GM12878 (cell line): ENCODE results near the gene TPM4. TPM values are rescaled to one million over a fixed set of nuclear protein-coding genes. Genes with fewer than 3 reads are reported as not detected.

Experiments
- ATAC-seq: fragments of 200-7000 bp; cut with Tn5 transposase; 3 replicates; pipeline ENCODE4 v1.9.1; 2020; ENCODE audit warnings: mild to moderate bottlenecking, moderate library complexity
- BruUV-seq: library from RNA; stranded (reverse); fragments of 400-500 nt; replicated peaks from 2 replicates; lab custom pipeline; 2021; lab: Mats Ljungman, UMichigan
- CTCF ChIA-PET: fragments of 300-600 bp; sonication (Branson Sonifier 250); formaldehyde crosslinking; extraction: SDS; loops from one replicate; lab custom pipeline; 2021; ENCODE audit warnings: inconsistent platforms; lab: Yijun Ruan, JAX
- POLR2A ChIA-PET: fragments of 350-600 bp; formaldehyde crosslinking; extraction: SDS; loops from one replicate; lab custom pipeline; 2021; ENCODE audit warnings: inconsistent platforms; lab: Charles Lee
- RAD21 ChIA-PET: fragments of 300-600 bp; sonication (Branson Sonifier 250); formaldehyde crosslinking; loops from one replicate; lab custom pipeline; 2023; ENCODE audit warnings: antibody characterized with exemption; ENCODE audit not compliant: unreplicated experiment; lab: Charles Lee
- SMC1A ChIA-PET: fragments of 300-600 bp; sonication (Branson Sonifier 250); formaldehyde crosslinking; loops from one replicate; lab custom pipeline; 2023; ENCODE audit not compliant: unreplicated experiment, uncharacterized antibody; lab: Charles Lee
- DNase-seq: peaks from one replicate; pipeline ENCODE4 v3.0.0-alpha.2; 2011; ENCODE audit warnings: low read depth, low spot score
- FAIRE-seq: peaks from 3 replicates; lab custom pipeline; 2011; peaks lifted over from hg19 to GRCh38; lab: Jason Lieb, UNC
- H2AFZ ChIP-seq: 2 replicates; pipeline ENCODE4 v1.6.0; 2011; ENCODE audit warnings: low read depth, low read length, control low read depth; ENCODE audit not compliant: control insufficient read depth
- H3K27ac ChIP-seq: 2 replicates; pipeline ENCODE4 v1.5.1; 2011; ENCODE audit warnings: control low read depth; ENCODE audit not compliant: control insufficient read depth, insufficient read depth
- H3K27me3 ChIP-seq, 2 experiments: replicated peaks in 1 of 2; 2 replicates each; pipeline versions ENCODE4 v1.6.0 to v1.6.1; 2011; ENCODE audit warnings: low read length in 1 of 2; ENCODE audit not compliant: control insufficient read depth in 2 of 2, insufficient read depth in 2 of 2
- H3K36me3 ChIP-seq, 2 experiments: 2 replicates each; pipeline ENCODE4 v1.5.1; 2011; ENCODE audit warnings: low read length in 1 of 2; ENCODE audit not compliant: control insufficient read depth in 2 of 2, insufficient read depth in 2 of 2
- H3K4me1 ChIP-seq: 2 replicates; pipeline ENCODE4 v1.6.1; 2011; ENCODE audit warnings: mild to moderate bottlenecking, low read length, moderate library complexity, mixed read lengths; ENCODE audit not compliant: control insufficient read depth, insufficient read depth
- H3K4me2 ChIP-seq: 2 replicates; pipeline ENCODE4 v1.6.0; 2011; ENCODE audit warnings: control low read depth; ENCODE audit not compliant: control insufficient read depth, insufficient read depth
- H3K4me3 ChIP-seq: fragments of 200-600 bp; sonication (generic); 2 replicates; pipeline ENCODE4 v1.5.1; 2016
- H3K79me2 ChIP-seq: 2 replicates; pipeline ENCODE4 v1.6.0; 2011; ENCODE audit warnings: low read length; ENCODE audit not compliant: control insufficient read depth, insufficient read depth
- H3K9ac ChIP-seq: 2 replicates; pipeline ENCODE4 v1.8.0; 2011; ENCODE audit warnings: low read length, control low read depth, mixed read lengths; ENCODE audit not compliant: control insufficient read depth, insufficient read depth
- H3K9me3 ChIP-seq: replicated peaks from 3 replicates; pipeline ENCODE4 v1.5.1; 2011; ENCODE audit warnings: mild to moderate bottlenecking, low read length; ENCODE audit not compliant: control insufficient read depth, insufficient read depth
- H4K20me1 ChIP-seq: 2 replicates; pipeline ENCODE4 v1.6.0; 2011; ENCODE audit not compliant: control insufficient read depth, insufficient read depth
- ASH2L ChIP-seq: fragments of 300-600, 200-600 bp; sonication (generic); IDR thresholded peaks from 2 replicates; pipeline ENCODE4 v1.6.1; 2017; ENCODE audit warnings: low read depth, mild to moderate bottlenecking, borderline replicate concordance
- BCL11A ChIP-seq: IDR thresholded peaks from 2 replicates; pipeline ENCODE4 v1.6.1; 2011; ENCODE audit warnings: low read depth, low read length
- BRCA1 ChIP-seq: IDR thresholded peaks from 2 replicates; pipeline ENCODE4 v1.6.1; 2011; ENCODE audit warnings: low read depth, low read length, improper control_type of control experiment
- EGR1 ChIP-seq, 2 experiments: IDR thresholded peaks; 1 replicate in 1 of 2; 2 replicates in 1 of 2; pipeline ENCODE4 v1.6.1; 2011 to 2012; ENCODE audit warnings: low read depth in 2 of 2, low read length in 2 of 2, borderline replicate concordance in 1 of 2, mild to moderate bottlenecking in 1 of 2, moderate library complexity in 1 of 2
- FOS ChIP-seq: IDR thresholded peaks from 3 replicates; pipeline ENCODE4 v1.6.1; 2011; ENCODE audit warnings: borderline replicate concordance; ENCODE audit not compliant: insufficient read length; ENCODE audit errors: extremely low read depth
- HDAC2 ChIP-seq: fragments of 200-600 bp; sonication (generic); IDR thresholded peaks from 2 replicates; pipeline ENCODE4 v1.6.1; 2017
- IRF3 ChIP-seq: fragments of 450-650 bp; IDR thresholded peaks from 2 replicates; pipeline ENCODE4 v1.6.1; 2014; ENCODE audit warnings: mild to moderate bottlenecking
- IRF5 ChIP-seq: fragments of 450-650 bp; IDR thresholded peaks from 2 replicates; pipeline ENCODE4 v1.6.1; 2017; ENCODE audit warnings: borderline replicate concordance
- KDM1A ChIP-seq: fragments of 200-600 bp; sonication (generic); IDR thresholded peaks from 2 replicates; pipeline ENCODE4 v1.6.1; 2016; ENCODE audit warnings: borderline replicate concordance
- KLF5 ChIP-seq: fragments of 450-650 bp; IDR thresholded peaks from 2 replicates; pipeline ENCODE4 v1.6.1; 2014; ENCODE audit warnings: mild to moderate bottlenecking; ENCODE audit not compliant: partially characterized antibody
- MYB ChIP-seq: fragments of 150-350 bp; IDR thresholded peaks from 2 replicates; pipeline ENCODE4 v1.6.1; 2014; ENCODE audit warnings: mild to moderate bottlenecking, low read depth, low read length, borderline replicate concordance
- PML ChIP-seq: IDR thresholded peaks from 2 replicates; pipeline ENCODE4 v1.6.1; 2012; ENCODE audit warnings: low read length, inconsistent platforms
- POLR2A ChIP-seq: IDR thresholded peaks from 2 replicates; pipeline ENCODE4 v1.6.1; 2011; ENCODE audit warnings: low read depth, mild to moderate bottlenecking, low read length
- POLR2AphosphoS2 ChIP-seq: IDR thresholded peaks from 2 replicates; pipeline ENCODE4 v1.6.1; 2011; ENCODE audit warnings: low read depth, mild to moderate bottlenecking, low read length, improper control_type of control experiment, moderate library complexity
- RCOR1 ChIP-seq: conservative IDR thresholded peaks from 2 replicates; pipeline ENCODE4 v1.6.1; 2012; ENCODE audit warnings: low read depth, low read length, improper control_type of control experiment
- RFX5 ChIP-seq: IDR thresholded peaks from 2 replicates; pipeline ENCODE4 v1.6.1; 2011; ENCODE audit warnings: low read depth, low read length, improper control_type of control experiment
- RUNX3 ChIP-seq: IDR thresholded peaks from 2 replicates; pipeline ENCODE4 v1.6.1; 2012; ENCODE audit warnings: low read length, inconsistent platforms
- STAT3 ChIP-seq: IDR thresholded peaks from 2 replicates; pipeline ENCODE4 v1.6.1; 2011; ENCODE audit warnings: low read depth, low read length, improper control_type of control experiment
- TARDBP ChIP-seq: IDR thresholded peaks from 2 replicates; pipeline ENCODE4 v1.6.1; 2016; ENCODE audit warnings: borderline replicate concordance
- TCF7 ChIP-seq: IDR thresholded peaks from 2 replicates; pipeline ENCODE4 v1.6.1; 2014; ENCODE audit warnings: antibody characterized with exemption, borderline replicate concordance
- YY1 ChIP-seq: IDR thresholded peaks from 2 replicates; pipeline ENCODE4 v1.6.1; 2011; ENCODE audit warnings: low read depth, mild to moderate bottlenecking, low read length
- ZNF24 ChIP-seq: fragments of 450-650 bp; IDR thresholded peaks from 2 replicates; pipeline ENCODE4 v1.6.1; 2017; ENCODE audit warnings: antibody characterized with exemption, mild to moderate bottlenecking
- ZNF384 ChIP-seq: IDR thresholded peaks from 2 replicates; pipeline ENCODE4 v1.6.1; 2012; ENCODE audit warnings: low read depth, mild to moderate bottlenecking, low read length, improper control_type of control experiment, borderline replicate concordance
- ZSCAN29 ChIP-seq: fragments of 450-650 bp; IDR thresholded peaks from 2 replicates; pipeline ENCODE4 v1.6.1; 2017; ENCODE audit warnings: mild to moderate bottlenecking, moderate library complexity
- WGBS: methylation state at CpG from one replicate; pipeline ENCODE4 v1.1.6; 2016; ENCODE audit warnings: low lambda C conversion rate; ENCODE audit not compliant: insufficient replicate concordance, insufficient coverage; ENCODE audit errors: missing lambda C conversion rate; 5-methylcytosine and 5-hydroxymethylcytosine counted together
- in situ Hi-C: fragments of 300-500 bp; cut with MboI; formaldehyde crosslinking; loops from 9 replicates; pipeline ENCODE4 v1.14.3; 2018; ENCODE audit warnings: mixed read lengths
- intact Hi-C: fragments of 100-400 bp; cut with micrococcal nuclease; formaldehyde crosslinking; loops from one replicate; pipeline ENCODE4 v1.14.2; 2022; ENCODE audit not compliant: unreplicated experiment
- polyA plus RNA-seq, 11 experiments: library from polyadenylated mRNA; depleted of rRNA in 4 of 11; unstranded in 6 of 11; stranded (reverse) in 5 of 11; fragments of >200 nt; fragmentation: Nextera tagmentation in 4 of 11; fragmentation: Illumina TruSeq in 1 of 11; extraction: Ambion mirVana in 4 of 11; extraction: Trizol in 1 of 11; gene quantifications; 1 replicate in 1 of 11; 2 replicates in 10 of 11; pipeline versions ENCODE4 v1.2.1 to v1.2.3, GENCODE V29; 2011 to 2016; ENCODE audit warnings: inconsistent platforms in 2 of 11, missing spikeins in 2 of 11, low read depth in 1 of 11
- total RNA-seq, 4 experiments: library from RNA; depleted of rRNA in 3 of 4; stranded (reverse); fragments of >200 nt in 3 of 4; fragmentation: Illumina TruSeq in 1 of 4; extraction: Trizol in 1 of 4; gene quantifications; 2 replicates each; pipeline versions ENCODE4 v1.2.1 to v1.2.3, GENCODE V29; 2013 to 2021

Gene TPM4
- total and polyA plus RNA-seq, 10 of the 15 experiments (the other 5 are each of a cell fraction or from before 2014, with no cell fraction given): 183 to 620 (median 407) TPM

GRCh38 chr19:16146112-16146511 lies 69.8 kb downstream of the TPM4 start:
- H4K20me1 ChIP-seq: peaks cover 6% of the 10 kb centered on the region

More at GRCh38 chr19:16146112-16146511, 69.8 kb downstream of the TPM4 start:
- FAIRE-seq (no peak), ATAC-seq (no peak), DNase-seq (no peak)
- POLR2A ChIA-PET: interaction anchor here (0.6 to 7.2 kb wide), 6 partner anchors 10 to 857 kb away, joined by 5 to 174 read pairs (median 26); partner anchors contain the start of genes RAB8A and TPM4
- SMC1A ChIA-PET: interaction anchor here (0.6 to 9.6 kb wide), 7 partner anchors 10 to 105 kb away, joined by 3 to 135 read pairs (median 12); partner anchors contain the start of genes FAM32A and RAB8A
- RAD21 ChIA-PET: interaction anchor here (0.7 to 4.0 kb wide), 10 partner anchors 9 to 67 kb away, joined by 3 to 80 read pairs (median 4); partner anchors contain the start of genes AP1M1, FAM32A and RAB8A
- TF ChIP-seq TARDBP (no peak), STAT3 (no peak), POLR2A (peak; percentile 40; the same call in 1 of the 2 replicates), MYB (no peak), RUNX3 (no peak), BRCA1 (no peak), YY1 (no peak), RFX5 (no peak), ZSCAN29 (no peak), POLR2AphosphoS2 (0 out of 2 replicates have a peak, but pooled peaks have one; percentile 28), ZNF24 (peak; percentile 87; the same call in 1 of the 2 replicates), BCL11A (no peak), HDAC2 (no peak), EGR1 (IDR thresholded peaks at IDR 0.05; ENCODE audit: borderline replicate concordance in 1 of 2, low read depth in 2 of 2, low read length in 2 of 2) (no peak), FOS (no peak), ZNF384 (no peak), IRF5 (no peak), IRF3 (no peak), RCOR1 (no peak), KLF5 (no peak), ASH2L (no peak), KDM1A (no peak), PML (no peak), TCF7 (no peak)
- H3K9me3 ChIP-seq: no peaks in the 10 kb centered on the region; the same call in 2 of the 3 replicates
- peak overlapping the region; percentile 84 for H3K4me2 ChIP-seq
- BruUV-seq: no TSS peak
- 11% methylated on average over 5 of the region's 5 CpGs for WGBS
- H3K36me3 ChIP-seq: peaks cover 8 to 17% of the 10 kb centered on the region in 2 experiments
- intact Hi-C loops (no loop called here), in situ Hi-C loops (no loop called here)
- H3K27me3 ChIP-seq: no peaks in the 10 kb centered on the region
- peak overlapping the region; percentile 98; the same call in 1 of the 2 replicates for H3K9ac ChIP-seq
- peaks cover 36% of the 10 kb centered on the region for H3K4me1 ChIP-seq
- CTCF ChIA-PET: interaction anchor here (0.5 to 8.2 kb wide), 14 partner anchors 10 to 105 kb away, joined by 3 to 111 read pairs (median 4); partner anchors contain the start of genes FAM32A and RAB8A
- peak overlapping the region; percentile 99 for H3K27ac ChIP-seq
- H2AFZ ChIP-seq: no peak overlapping the region
- peaks cover 72% of the 10 kb centered on the region for H3K79me2 ChIP-seq
- peak overlapping the region; percentile 92 for H3K4me3 ChIP-seq
